Measurements from ENCODE around the gene CYP4F11.

- no peak for TF ChIP-seq POLR2A (IDR thresholded peaks at IDR 0.05; ENCODE audit: low read depth, low read length)
- no peak for TF ChIP-seq POLR2AphosphoS5 (IDR thresholded peaks at IDR 0.05; ENCODE audit: low read depth, low read length)
- TF ChIP-seq SPI1 (IDR thresholded peaks at IDR 0.05; ENCODE audit: low read depth, low read length): no peak
- no peak for TF ChIP-seq TAF1 (IDR thresholded peaks at IDR 0.05; ENCODE audit: low read depth, low read length)
These were observed 38.4 kb downstream of the CYP4F11 start for GRCh38 chr19:15895876-15896430.
